Upper lobe of right lung (tissue), 1 donor: ENCODE data around the gene HSH2D. TPM values are rescaled to one million over a fixed set of nuclear protein-coding genes. Genes with fewer than 3 reads are reported as not detected.

ENCODE experiments used
- ATAC-seq: fragments of 200-7000 bp; cut with Tn5 transposase; one replicate; pipeline ENCODE4 v1.9.1; 2020; ENCODE audit warnings: mild to moderate bottlenecking, moderate library complexity
- DNase-seq: peaks from one replicate; pipeline ENCODE4 v3.0.0-alpha.2; 2020
- H3K27ac ChIP-seq: fragments of 200-600 bp; one replicate; pipeline ENCODE4 v1.8.0; 2022
- H3K27me3 ChIP-seq: fragments of 200-600 bp; one replicate; pipeline ENCODE4 v1.8.0; 2022; ENCODE audit warnings: mild to moderate bottlenecking
- H3K36me3 ChIP-seq: fragments of 200-600 bp; one replicate; pipeline ENCODE4 v1.8.0; 2022
- H3K4me1 ChIP-seq: fragments of 200-600 bp; one replicate; pipeline ENCODE4 v1.8.0; 2022
- H3K4me3 ChIP-seq: fragments of 200-600 bp; one replicate; pipeline ENCODE4 v1.8.0; 2022; ENCODE audit warnings: mild to moderate bottlenecking
- H3K9me3 ChIP-seq: fragments of 200-600 bp; one replicate; pipeline ENCODE4 v1.8.0; 2022
- intact Hi-C: fragments of 100-400 bp; cut with DNase I; formaldehyde crosslinking; loops from one replicate; pipeline ENCODE4 v1.11.0; 2022
- total RNA-seq: library from RNA; stranded (reverse); fragmentation: NEBNext Ultra II Directional; extraction: Animal tissue kit (Norgen Biotek cat#: 25700); gene quantifications from one replicate; pipeline ENCODE4 v1.2.1, GENCODE V29; 2021
- TF ChIP-seq, protein P1 (sequence below): fragments of 200-600 bp; IDR thresholded peaks from one replicate; pipeline ENCODE4 v1.8.0; 2022; ENCODE audit warnings: antibody characterized with exemption
- donor health status: DM: no; HTN: yes; CAD: no; lungs with severe emphysema.

HSH2D gene
- total RNA-seq, 1 donor from 2014 or later, result 6.0 TPM

GRCh38 chr19:16185123-16185767 is 41.8 kb downstream of the HSH2D start, which contains the start of gene FAM32A:
Gene FAM32A (plus strand): TSS chr19:16185410. CDS start chr19:16185443, 33 bp downstream.
- Histone ChIP-seq H3K9me3 (no peaks in the 10 kb centered on the region), H3K27ac (peak within 1 kb of the TSS; percentile 82), H3K4me1 (peaks cover 16% of the 10 kb centered on the region), H3K27me3 (no peaks in the 10 kb centered on the region), H3K36me3 (peaks cover 19% of the 10 kb centered on the region), H3K4me3 (peak within 1 kb of the TSS; percentile 69)
- ATAC-seq, result peak; percentile 98
- DNase-seq, result peak; percentile 99
- intact Hi-C loops, result loop anchor here (10.0 kb wide), 1 partner anchor 560 kb away; no protein-coding TSS in a partner anchor
- TF ChIP-seq, protein P1, sequence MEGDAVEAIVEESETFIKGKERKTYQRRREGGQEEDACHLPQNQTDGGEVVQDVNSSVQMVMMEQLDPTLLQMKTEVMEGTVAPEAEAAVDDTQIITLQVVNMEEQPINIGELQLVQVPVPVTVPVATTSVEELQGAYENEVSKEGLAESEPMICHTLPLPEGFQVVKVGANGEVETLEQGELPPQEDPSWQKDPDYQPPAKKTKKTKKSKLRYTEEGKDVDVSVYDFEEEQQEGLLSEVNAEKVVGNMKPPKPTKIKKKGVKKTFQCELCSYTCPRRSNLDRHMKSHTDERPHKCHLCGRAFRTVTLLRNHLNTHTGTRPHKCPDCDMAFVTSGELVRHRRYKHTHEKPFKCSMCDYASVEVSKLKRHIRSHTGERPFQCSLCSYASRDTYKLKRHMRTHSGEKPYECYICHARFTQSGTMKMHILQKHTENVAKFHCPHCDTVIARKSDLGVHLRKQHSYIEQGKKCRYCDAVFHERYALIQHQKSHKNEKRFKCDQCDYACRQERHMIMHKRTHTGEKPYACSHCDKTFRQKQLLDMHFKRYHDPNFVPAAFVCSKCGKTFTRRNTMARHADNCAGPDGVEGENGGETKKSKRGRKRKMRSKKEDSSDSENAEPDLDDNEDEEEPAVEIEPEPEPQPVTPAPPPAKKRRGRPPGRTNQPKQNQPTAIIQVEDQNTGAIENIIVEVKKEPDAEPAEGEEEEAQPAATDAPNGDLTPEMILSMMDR, result peak; percentile 37

DNA sequence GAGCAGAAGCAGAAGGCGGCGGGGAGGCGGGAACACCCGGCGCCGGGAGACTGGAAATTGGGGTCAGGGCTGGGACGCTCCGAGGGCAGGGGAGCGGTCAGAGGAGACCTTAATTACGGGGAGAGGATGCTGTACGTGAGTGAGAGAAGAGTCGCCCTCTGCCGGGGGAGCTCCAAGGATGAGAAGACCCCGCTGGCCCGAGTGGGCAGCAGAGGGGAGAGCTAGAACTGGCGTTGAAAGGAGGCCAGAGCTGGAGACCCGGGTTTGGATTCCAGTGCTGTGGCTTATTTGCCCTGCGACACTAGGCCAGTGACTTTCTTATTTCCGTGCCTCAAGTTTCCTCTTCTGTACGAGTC is 42.3 kb downstream of the HSH2D start:
- intact Hi-C loops, result loop anchor here (10.0 kb wide), 1 partner anchor 561 kb away; no protein-coding TSS in a partner anchor
- no peaks in the 10 kb centered on the region for H3K9me3 ChIP-seq
- TF ChIP-seq, protein P1, result peak; percentile 37
- H3K27me3 ChIP-seq, result no peaks in the 10 kb centered on the region
- peak overlapping the region; percentile 82 for H3K27ac ChIP-seq
- H3K4me1 ChIP-seq, result peaks cover 16% of the 10 kb centered on the region
- peaks cover 24% of the 10 kb centered on the region for H3K36me3 ChIP-seq
- DNase-seq, result peak; percentile 72
- peak overlapping the region; percentile 69 for H3K4me3 ChIP-seq
- ATAC-seq, result peak; percentile 15

DNA sequence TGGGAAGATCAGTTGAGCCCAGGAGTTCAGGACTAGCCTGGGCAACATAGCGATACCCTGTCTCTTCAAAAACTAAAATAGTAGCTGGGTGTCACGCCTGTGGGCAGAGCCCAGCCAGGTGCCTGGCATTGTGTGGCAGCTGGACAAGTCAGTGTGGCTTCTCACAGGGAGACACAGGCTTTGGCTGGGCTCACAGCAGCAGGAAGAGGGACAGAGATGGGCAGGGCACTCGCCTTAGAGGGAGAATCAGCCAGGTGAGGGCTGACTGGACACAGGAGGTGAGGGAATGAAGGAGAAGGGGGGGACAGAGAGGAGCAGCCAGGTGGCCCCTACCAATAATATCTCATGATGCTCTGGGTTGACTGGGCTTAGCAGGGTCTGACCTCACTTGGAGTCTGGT is 45.0 kb downstream of the HSH2D start:
- Histone ChIP-seq H3K9me3 (no peaks in the 10 kb centered on the region), H3K36me3 (peaks cover 51% of the 10 kb centered on the region), H3K4me3 (no peak overlapping the region), H3K4me1 (peaks cover 16% of the 10 kb centered on the region), H3K27ac (no peak overlapping the region), H3K27me3 (no peaks in the 10 kb centered on the region)
- TF ChIP-seq, protein P1, result no peak
- intact Hi-C loops, result loop anchor here (10.0 kb wide), 1 partner anchor 564 kb away; no protein-coding TSS in a partner anchor
- DNase-seq, result no peak
- no peak for ATAC-seq

GRCh38 chr19:16190198-16190597 is 46.7 kb downstream of the HSH2D start:
- no peak overlapping the region for H3K27ac ChIP-seq
- TF ChIP-seq, protein P1, result no peak
- H3K27me3 ChIP-seq, result no peaks in the 10 kb centered on the region
- H3K9me3 ChIP-seq, result no peaks in the 10 kb centered on the region
- H3K4me3 ChIP-seq, result no peak overlapping the region
- intact Hi-C loops, result no loop called here
- peaks cover 51% of the 10 kb centered on the region for H3K36me3 ChIP-seq
- DNase-seq, result no peak
- peaks cover 13% of the 10 kb centered on the region for H3K4me1 ChIP-seq
- no peak for ATAC-seq

DNA sequence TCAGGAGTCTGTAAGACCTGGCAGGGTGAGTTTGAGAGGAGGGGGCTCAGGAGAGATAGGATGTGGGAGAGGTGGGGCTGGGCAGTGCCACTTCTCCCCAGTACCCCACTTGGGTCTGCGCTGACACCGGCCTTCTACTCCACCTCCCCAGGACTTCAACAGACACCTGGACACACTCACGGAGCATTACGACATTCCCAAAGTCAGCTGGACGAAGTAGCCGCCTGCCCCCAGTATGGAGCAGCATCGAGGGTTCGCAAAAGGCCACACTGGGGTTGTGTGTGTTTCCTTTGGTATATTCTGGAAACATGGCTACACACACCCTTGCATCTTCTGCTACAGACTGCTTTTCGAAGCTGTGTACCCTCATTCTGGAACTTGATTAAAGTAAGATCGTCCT is 47.3 kb downstream of the HSH2D start:
- Histone ChIP-seq H3K4me3 (no peak overlapping the region), H3K9me3 (no peaks in the 10 kb centered on the region), H3K27me3 (no peaks in the 10 kb centered on the region), H3K4me1 (peaks cover 13% of the 10 kb centered on the region), H3K27ac (no peak overlapping the region), H3K36me3 (peaks cover 51% of the 10 kb centered on the region)
- ATAC-seq (no peak), DNase-seq (no peak)
- intact Hi-C loops, result no loop called here
- TF ChIP-seq, protein P1, result no peak
